Measurements from ENCODE around the gene TAF5.
"Not testable (repeated sequence)": the region's sequence is repeated elsewhere in the genome, so short reads cannot be mapped to it uniquely, and the experiment has no call there.

Gene TAF5

DNA sequence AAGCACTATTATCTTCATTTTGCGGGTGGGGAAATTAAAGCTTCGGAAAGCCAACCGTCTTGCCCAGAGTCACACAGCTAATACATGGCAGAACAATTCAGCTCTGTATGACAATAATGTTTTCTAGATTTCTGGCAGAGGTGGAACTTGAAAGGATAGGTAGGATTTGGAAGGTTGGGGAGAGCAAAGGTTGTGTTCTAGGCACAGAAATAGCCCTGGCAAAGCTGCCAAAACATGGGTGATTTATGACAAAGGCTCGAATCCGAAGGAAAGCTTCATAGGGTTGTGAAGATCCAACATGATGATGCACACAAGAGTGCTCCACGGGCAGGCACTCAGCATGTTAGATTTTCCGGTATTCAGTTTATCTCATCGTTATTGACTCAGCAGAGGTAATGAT lies 47.8 kb downstream of the TAF5 start:
- DNase-seq: no peak

GRCh38 chr10:103416436-103417147 lies 48.8 kb downstream of the TAF5 start:
- peak; percentile 49 for DNase-seq

GRCh38 chr10:103417148-103417469 lies 49.3 kb downstream of the TAF5 start:
- not testable (repeated sequence) for DNase-seq

GRCh38 chr10:103417601-103418000 lies 49.8 kb downstream of the TAF5 start:
- DNase-seq: no peak

DNA sequence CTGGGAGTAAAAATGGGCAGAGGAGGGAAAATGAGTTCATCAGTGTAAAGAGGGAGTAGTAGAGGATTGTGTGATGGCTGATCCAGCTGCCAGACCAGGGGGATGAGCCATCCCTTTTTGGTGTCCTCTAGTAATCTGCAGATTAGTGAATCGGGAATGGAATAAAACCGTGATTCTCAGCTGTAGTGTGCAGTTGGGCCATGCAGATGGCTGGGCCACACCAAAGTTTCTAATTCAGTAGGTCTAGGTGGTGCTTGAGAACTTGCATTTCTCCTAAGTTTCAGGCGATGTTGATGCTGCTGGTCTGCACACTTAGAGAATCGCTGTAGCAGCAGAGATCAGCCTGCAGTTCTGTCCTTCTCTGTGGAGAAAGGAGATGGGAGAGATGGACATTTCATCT lies 51.3 kb downstream of the TAF5 start:
- no peak for DNase-seq

DNA sequence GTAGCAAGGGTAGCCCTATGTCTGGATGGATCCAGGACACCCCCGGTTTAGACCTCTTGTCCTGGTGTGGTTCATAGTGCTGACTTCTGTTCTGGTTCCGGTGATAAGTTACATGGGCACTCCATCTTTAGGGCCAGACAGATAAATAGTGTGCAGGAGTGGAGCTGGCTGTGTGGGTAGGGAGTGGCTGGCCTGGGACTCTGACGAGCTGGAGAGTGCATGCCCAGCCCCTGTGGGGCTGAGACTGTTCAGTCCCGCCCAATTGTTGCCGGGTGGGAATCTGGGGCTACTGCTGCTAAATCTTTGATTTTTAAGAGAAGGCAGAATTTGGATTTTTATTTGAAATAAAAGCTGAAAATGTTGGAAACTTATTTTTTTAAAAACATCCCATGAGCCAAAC lies 56.0 kb downstream of the TAF5 start:
- DNase-seq: no peak

- DNase-seq: no peak
These were observed 60.1 kb downstream of the TAF5 start for GRCh38 chr10:103427866-103428265.

DNA sequence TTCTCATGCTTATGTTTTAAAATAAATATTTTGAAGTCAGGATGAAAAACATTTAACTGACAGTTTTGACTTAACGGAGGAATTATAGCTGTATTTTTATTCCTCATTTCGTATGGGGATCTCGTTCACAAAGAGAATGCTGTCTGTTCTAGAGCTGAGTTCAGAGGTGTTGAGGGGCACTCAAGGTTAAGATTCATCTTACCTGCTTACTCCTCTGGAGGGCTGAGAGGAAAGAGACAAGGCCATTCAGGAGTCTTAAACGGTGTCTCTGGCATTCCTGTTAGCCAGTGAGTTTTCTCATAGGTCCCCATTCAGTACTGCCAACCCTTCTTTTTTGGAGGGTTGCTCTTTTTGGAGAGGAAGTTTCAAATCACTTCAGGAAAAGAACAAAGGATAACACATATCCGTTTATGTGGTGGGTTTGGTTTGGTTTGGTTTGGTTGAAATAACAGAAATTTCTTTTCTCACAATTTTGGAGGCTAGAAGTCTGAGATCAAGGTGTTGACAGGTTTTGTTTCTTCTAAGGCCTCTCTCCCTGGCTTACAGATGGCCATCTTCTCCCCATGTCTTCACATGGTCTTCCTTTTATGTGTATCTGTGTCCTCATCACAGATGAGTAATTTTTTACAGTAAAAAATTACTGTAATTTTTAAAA lies 61.3 kb downstream of the TAF5 start:
- no peak for DNase-seq

DNA sequence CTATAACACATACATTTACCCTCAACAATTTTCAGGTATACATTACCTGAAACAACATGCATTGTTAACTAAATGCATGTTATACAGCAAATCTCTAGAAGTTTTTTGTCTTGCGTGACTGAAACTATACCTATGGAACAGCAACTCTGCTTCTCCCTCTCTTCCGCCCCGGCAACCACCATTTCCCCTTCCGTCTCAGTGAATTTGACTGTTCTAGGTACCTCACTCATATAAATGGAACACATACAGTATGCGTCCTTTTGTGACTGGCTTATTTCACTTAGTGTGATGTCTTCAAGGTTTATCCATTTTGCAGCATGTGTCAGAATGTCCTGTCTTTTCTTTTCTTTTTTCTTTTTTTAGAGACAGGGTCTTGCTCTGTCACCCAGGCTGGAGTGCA lies 61.9 kb downstream of the TAF5 start:
- DNase-seq: peak; percentile 45

- no peak for DNase-seq
These were observed 64.1 kb downstream of the TAF5 start for GRCh38 chr10:103431902-103432301.

DNA sequence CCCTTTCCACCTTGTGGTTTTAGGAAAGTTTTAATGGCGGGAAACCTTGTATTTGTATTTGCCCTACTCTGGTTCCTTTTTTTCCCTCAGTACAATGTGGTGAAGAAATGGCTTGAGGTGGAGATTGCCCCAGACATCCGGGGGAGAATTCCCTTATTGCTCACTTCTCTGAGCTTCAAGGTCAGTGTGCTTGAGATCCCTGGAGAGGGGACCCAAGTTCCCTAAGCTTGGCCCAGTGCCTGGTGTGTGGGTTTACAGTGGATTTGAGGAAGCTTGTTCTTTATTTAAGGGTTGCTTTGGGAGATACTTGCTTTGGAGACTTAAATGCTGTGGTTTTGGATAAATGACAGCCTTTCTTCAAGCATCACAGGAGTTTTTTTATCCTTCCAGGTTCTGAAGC lies 66.1 kb downstream of the TAF5 start:
- DNase-seq: no peak

All from activated CD4-positive, alpha-beta T cell treated with anti-CD3 and anti-CD28 coated beads, Interleukin-2, amount 50 U/mL, for 16 hours (primary cell).